ENCODE measurements around the gene GPR176.

GPR176 gene

DNA sequence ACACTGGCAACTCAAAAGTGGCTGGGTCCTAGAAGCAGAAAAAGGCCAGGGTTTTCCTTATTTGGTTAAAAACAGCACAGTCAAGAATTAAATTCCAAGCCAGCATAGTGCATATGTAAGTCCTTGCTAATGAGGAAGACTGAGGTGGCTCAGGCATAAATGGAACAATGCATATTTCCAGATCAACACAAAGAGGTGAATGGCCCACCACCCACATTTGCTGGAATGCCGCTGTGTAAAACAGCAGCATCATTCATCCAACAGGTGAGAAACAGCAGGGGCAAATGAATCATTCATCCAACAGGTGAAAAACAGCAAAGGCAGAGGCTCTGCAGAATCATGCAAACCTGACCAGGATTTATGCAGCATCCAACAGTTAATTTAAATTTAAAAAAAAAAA, 32.9 kb downstream of the GPR176 start:
- no peak overlapping the region for H3K27ac ChIP-seq (replicated peaks; ENCODE audit: low read length)
- no peak overlapping the region for H4K91ac ChIP-seq (ENCODE audit: low read depth, low read length, poor library complexity)
- H3K14ac ChIP-seq (ENCODE audit: low read length), result no peak overlapping the region
- no peak overlapping the region for H2BK120ac ChIP-seq (ENCODE audit: low read depth, low read length)
- H3K27me3 ChIP-seq (ENCODE audit: control insufficient read depth in 3 of 3, insufficient read depth in 3 of 3, low read depth in 1 of 3, low read length in 3 of 3), result peaks cover 0 to 10% (median 0%) of the 10 kb centered on the region in 3 experiments
- peaks cover 0 to 8% of the 10 kb centered on the region in 2 donors for H3K4me1 ChIP-seq (ENCODE audit: control insufficient read depth in 2 of 2, insufficient read depth in 1 of 2, low read depth in 1 of 2, low read length in 2 of 2)
- H3K4ac ChIP-seq (ENCODE audit: low read length), result no peak overlapping the region
- no CpG with 5 or more reads among the region's 1 CpG for WGBS, 2 donors (ENCODE audit: extremely low coverage in 2 of 2, insufficient read length in 2 of 2, insufficient replicate concordance in 1 of 2)
- H3K9ac ChIP-seq (ENCODE audit: low read depth, low read length, poor library complexity), result no peak overlapping the region
- no peak overlapping the region for H2AFZ ChIP-seq (ENCODE audit: low read length)
- H2BK5ac ChIP-seq (ENCODE audit: low read length), result no peak overlapping the region
- H3K4me2 ChIP-seq (ENCODE audit: insufficient read depth, low read length, poor library complexity, severe bottlenecking), result no peak overlapping the region
- H3K23ac ChIP-seq (ENCODE audit: low read depth, low read length, poor library complexity), result no peak overlapping the region
- H2AK5ac ChIP-seq (ENCODE audit: low read depth, low read length), result no peak overlapping the region
- H3K79me1 ChIP-seq (ENCODE audit: low read depth, low read length), result no peaks in the 10 kb centered on the region
- H3K18ac ChIP-seq (ENCODE audit: low read length), result no peak overlapping the region
- H4K8ac ChIP-seq (ENCODE audit: low read depth, low read length), result no peak overlapping the region
- DNase-seq (ENCODE audit: low spot score), result no peak
- no peak overlapping the region for H2BK12ac ChIP-seq (ENCODE audit: low read length)
- H2BK15ac ChIP-seq (ENCODE audit: low read length), result no peak overlapping the region
- no peaks in the 10 kb centered on the region for H3K9me3 ChIP-seq (replicated peaks in 1 of 2; ENCODE audit: control insufficient read depth in 2 of 2, insufficient read depth in 1 of 2, low read depth in 1 of 2, low read length in 2 of 2)
- no peak overlapping the region for H3K4me3 ChIP-seq (ENCODE audit: low read length in 2 of 2)
- no peaks in the 10 kb centered on the region for H3K36me3 ChIP-seq (replicated peaks in 1 of 2; ENCODE audit: control insufficient read depth in 2 of 2, insufficient read depth in 2 of 2, low read length in 2 of 2)

- H2AFZ ChIP-seq (ENCODE audit: low read length), result no peak overlapping the region
- H3K27ac ChIP-seq (replicated peaks; ENCODE audit: low read length), result no peak overlapping the region
- no peak overlapping the region for H3K4me2 ChIP-seq (ENCODE audit: insufficient read depth, low read length, poor library complexity, severe bottlenecking)
- no peaks in the 10 kb centered on the region for H3K36me3 ChIP-seq (replicated peaks in 1 of 2; ENCODE audit: control insufficient read depth in 2 of 2, insufficient read depth in 2 of 2, low read length in 2 of 2)
- H2BK5ac ChIP-seq (ENCODE audit: low read length), result no peak overlapping the region
- H3K9me3 ChIP-seq (replicated peaks in 1 of 2; ENCODE audit: control insufficient read depth in 2 of 2, insufficient read depth in 1 of 2, low read depth in 1 of 2, low read length in 2 of 2), result no peaks in the 10 kb centered on the region
- no peak overlapping the region for H3K4ac ChIP-seq (ENCODE audit: low read length)
- DNase-seq (ENCODE audit: low spot score), result no peak
- no peak overlapping the region for H2BK15ac ChIP-seq (ENCODE audit: low read length)
- no peak overlapping the region for H4K8ac ChIP-seq (ENCODE audit: low read depth, low read length)
- peaks cover 0 to 8% of the 10 kb centered on the region in 2 donors for H3K4me1 ChIP-seq (ENCODE audit: control insufficient read depth in 2 of 2, insufficient read depth in 1 of 2, low read depth in 1 of 2, low read length in 2 of 2)
- H2BK120ac ChIP-seq (ENCODE audit: low read depth, low read length), result no peak overlapping the region
- no peak overlapping the region for H2BK12ac ChIP-seq (ENCODE audit: low read length)
- H3K23ac ChIP-seq (ENCODE audit: low read depth, low read length, poor library complexity), result no peak overlapping the region
- H3K27me3 ChIP-seq (ENCODE audit: control insufficient read depth in 3 of 3, insufficient read depth in 3 of 3, low read depth in 1 of 3, low read length in 3 of 3), result peaks cover 0 to 14% (median 0%) of the 10 kb centered on the region in 3 experiments
- no peaks in the 10 kb centered on the region for H3K79me1 ChIP-seq (ENCODE audit: low read depth, low read length)
- no peak overlapping the region for H3K4me3 ChIP-seq (ENCODE audit: low read length in 2 of 2)
- WGBS, 2 donors (ENCODE audit: extremely low coverage in 2 of 2, insufficient read length in 2 of 2, insufficient replicate concordance in 1 of 2), result no CpG with 5 or more reads among the region's 3 CpGs
- H3K9ac ChIP-seq (ENCODE audit: low read depth, low read length, poor library complexity), result no peak overlapping the region
- no peak overlapping the region for H2AK5ac ChIP-seq (ENCODE audit: low read depth, low read length)
- H3K14ac ChIP-seq (ENCODE audit: low read length), result no peak overlapping the region
- H4K91ac ChIP-seq (ENCODE audit: low read depth, low read length, poor library complexity), result no peak overlapping the region
- no peak overlapping the region for H3K18ac ChIP-seq (ENCODE audit: low read length)
Measured at GRCh38 chr15:39886418-39886817, 33.6 kb downstream of the GPR176 start.

GRCh38 chr15:39885099-39885777, 34.8 kb downstream of the GPR176 start:
- no peak overlapping the region for H3K4me3 ChIP-seq (ENCODE audit: low read length in 2 of 2)
- H3K23ac ChIP-seq (ENCODE audit: low read depth, low read length, poor library complexity), result no peak overlapping the region
- no peaks in the 10 kb centered on the region for H3K9me3 ChIP-seq (replicated peaks in 1 of 2; ENCODE audit: control insufficient read depth in 2 of 2, insufficient read depth in 1 of 2, low read depth in 1 of 2, low read length in 2 of 2)
- H4K8ac ChIP-seq (ENCODE audit: low read depth, low read length), result no peak overlapping the region
- H3K4me1 ChIP-seq (ENCODE audit: control insufficient read depth in 2 of 2, insufficient read depth in 1 of 2, low read depth in 1 of 2, low read length in 2 of 2), result peaks cover 0 to 8% of the 10 kb centered on the region in 2 donors
- H2BK12ac ChIP-seq (ENCODE audit: low read length), result no peak overlapping the region
- no peak for DNase-seq (ENCODE audit: low spot score)
- no peaks in the 10 kb centered on the region for H3K79me1 ChIP-seq (ENCODE audit: low read depth, low read length)
- no peak overlapping the region for H3K9ac ChIP-seq (ENCODE audit: low read depth, low read length, poor library complexity)
- H2BK120ac ChIP-seq (ENCODE audit: low read depth, low read length), result no peak overlapping the region
- no peak overlapping the region for H2AK5ac ChIP-seq (ENCODE audit: low read depth, low read length)
- no peak overlapping the region for H3K18ac ChIP-seq (ENCODE audit: low read length)
- H3K14ac ChIP-seq (ENCODE audit: low read length), result no peak overlapping the region
- no peak overlapping the region for H3K4me2 ChIP-seq (ENCODE audit: insufficient read depth, low read length, poor library complexity, severe bottlenecking)
- H2BK15ac ChIP-seq (ENCODE audit: low read length), result no peak overlapping the region
- no peaks in the 10 kb centered on the region for H3K36me3 ChIP-seq (replicated peaks in 1 of 2; ENCODE audit: control insufficient read depth in 2 of 2, insufficient read depth in 2 of 2, low read length in 2 of 2)
- no peak overlapping the region for H3K27ac ChIP-seq (replicated peaks; ENCODE audit: low read length)
- no peak overlapping the region for H2AFZ ChIP-seq (ENCODE audit: low read length)
- no peak overlapping the region for H3K4ac ChIP-seq (ENCODE audit: low read length)
- no peak overlapping the region for H4K91ac ChIP-seq (ENCODE audit: low read depth, low read length, poor library complexity)
- peaks cover 0 to 15% (median 0%) of the 10 kb centered on the region in 3 experiments for H3K27me3 ChIP-seq (ENCODE audit: control insufficient read depth in 3 of 3, insufficient read depth in 3 of 3, low read depth in 1 of 3, low read length in 3 of 3)
- no peak overlapping the region for H2BK5ac ChIP-seq (ENCODE audit: low read length)

GRCh38 chr15:39884351-39884750, 35.7 kb downstream of the GPR176 start:
- H3K4me2 ChIP-seq (ENCODE audit: insufficient read depth, low read length, poor library complexity, severe bottlenecking), result no peak overlapping the region
- H3K27me3 ChIP-seq (ENCODE audit: control insufficient read depth in 3 of 3, insufficient read depth in 3 of 3, low read depth in 1 of 3, low read length in 3 of 3), result peaks cover 0 to 15% (median 0%) of the 10 kb centered on the region in 3 experiments
- H3K4me1 ChIP-seq (ENCODE audit: control insufficient read depth in 2 of 2, insufficient read depth in 1 of 2, low read depth in 1 of 2, low read length in 2 of 2), result peaks cover 0 to 8% of the 10 kb centered on the region in 2 donors
- H3K9me3 ChIP-seq (replicated peaks in 1 of 2; ENCODE audit: control insufficient read depth in 2 of 2, insufficient read depth in 1 of 2, low read depth in 1 of 2, low read length in 2 of 2), result no peaks in the 10 kb centered on the region
- no peak overlapping the region for H2AFZ ChIP-seq (ENCODE audit: low read length)
- H4K8ac ChIP-seq (ENCODE audit: low read depth, low read length), result no peak overlapping the region
- H3K4ac ChIP-seq (ENCODE audit: low read length), result no peak overlapping the region
- H3K79me1 ChIP-seq (ENCODE audit: low read depth, low read length), result no peaks in the 10 kb centered on the region
- no peak overlapping the region for H3K4me3 ChIP-seq (ENCODE audit: low read length in 2 of 2)
- no peak overlapping the region for H2AK5ac ChIP-seq (ENCODE audit: low read depth, low read length)
- no peak overlapping the region for H3K27ac ChIP-seq (replicated peaks; ENCODE audit: low read length)
- no peak overlapping the region for H3K23ac ChIP-seq (ENCODE audit: low read depth, low read length, poor library complexity)
- no peak overlapping the region for H2BK15ac ChIP-seq (ENCODE audit: low read length)
- H2BK12ac ChIP-seq (ENCODE audit: low read length), result no peak overlapping the region
- no peak overlapping the region for H2BK120ac ChIP-seq (ENCODE audit: low read depth, low read length)
- H3K18ac ChIP-seq (ENCODE audit: low read length), result no peak overlapping the region
- no peak overlapping the region for H2BK5ac ChIP-seq (ENCODE audit: low read length)
- no peak for DNase-seq (ENCODE audit: low spot score)
- no peak overlapping the region for H3K9ac ChIP-seq (ENCODE audit: low read depth, low read length, poor library complexity)
- no peaks in the 10 kb centered on the region for H3K36me3 ChIP-seq (replicated peaks in 1 of 2; ENCODE audit: control insufficient read depth in 2 of 2, insufficient read depth in 2 of 2, low read length in 2 of 2)
- H4K91ac ChIP-seq (ENCODE audit: low read depth, low read length, poor library complexity), result no peak overlapping the region
- H3K14ac ChIP-seq (ENCODE audit: low read length), result no peak overlapping the region

Data from neuronal stem cell (in vitro differentiated cells).